ENCODE measurements around the gene ZNF143.
"Not testable (repeated sequence)": the region's sequence is repeated elsewhere in the genome, so short reads cannot be mapped to it uniquely, and the experiment has no call there.

The ZNF143 gene

DNA sequence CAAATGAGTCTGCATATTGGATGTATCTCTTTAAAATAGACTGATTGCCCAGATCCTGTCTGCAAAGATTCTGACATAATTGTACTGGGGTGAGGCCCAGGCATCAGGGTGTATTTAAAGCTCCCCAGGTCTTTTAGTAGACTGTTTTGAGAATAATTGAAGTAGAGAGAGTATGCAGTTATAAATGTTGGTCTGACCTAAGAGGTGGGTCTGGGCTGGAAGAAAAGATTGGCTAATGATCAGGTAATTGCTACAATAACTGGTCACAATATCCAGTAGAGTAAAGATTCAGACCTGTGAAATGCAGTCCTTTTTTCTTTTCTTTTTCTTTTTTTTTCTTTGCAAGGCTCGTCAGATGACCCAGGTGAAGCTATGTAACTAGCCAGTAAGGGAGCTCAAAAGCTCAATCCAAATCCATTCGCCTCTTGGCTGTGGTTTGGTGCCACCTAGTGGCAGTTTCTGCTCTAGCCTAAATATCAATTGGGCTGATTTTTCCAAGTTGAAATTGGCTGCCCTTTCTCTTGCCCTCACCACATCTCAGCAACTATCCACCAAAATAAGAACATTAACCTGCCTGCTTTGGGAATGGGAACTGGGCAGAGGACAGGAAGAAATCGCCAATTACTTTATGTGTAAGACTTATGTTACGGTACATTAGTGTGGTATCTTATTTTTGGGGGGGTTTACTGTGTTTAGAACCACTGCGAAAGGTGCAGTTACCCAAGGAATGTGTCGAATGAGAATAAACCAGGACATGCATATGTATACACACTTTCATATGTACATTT, 45.9 kb downstream of the ZNF143 start:
- H3K36me3 ChIP-seq, result peaks cover 9% of the 10 kb centered on the region
- no peaks in the 10 kb centered on the region for H3K27me3 ChIP-seq (ENCODE audit: insufficient read depth, low read depth, severe bottlenecking)
- no peak overlapping the region for H3K27ac ChIP-seq
- TF ChIP-seq, protein P1, sequence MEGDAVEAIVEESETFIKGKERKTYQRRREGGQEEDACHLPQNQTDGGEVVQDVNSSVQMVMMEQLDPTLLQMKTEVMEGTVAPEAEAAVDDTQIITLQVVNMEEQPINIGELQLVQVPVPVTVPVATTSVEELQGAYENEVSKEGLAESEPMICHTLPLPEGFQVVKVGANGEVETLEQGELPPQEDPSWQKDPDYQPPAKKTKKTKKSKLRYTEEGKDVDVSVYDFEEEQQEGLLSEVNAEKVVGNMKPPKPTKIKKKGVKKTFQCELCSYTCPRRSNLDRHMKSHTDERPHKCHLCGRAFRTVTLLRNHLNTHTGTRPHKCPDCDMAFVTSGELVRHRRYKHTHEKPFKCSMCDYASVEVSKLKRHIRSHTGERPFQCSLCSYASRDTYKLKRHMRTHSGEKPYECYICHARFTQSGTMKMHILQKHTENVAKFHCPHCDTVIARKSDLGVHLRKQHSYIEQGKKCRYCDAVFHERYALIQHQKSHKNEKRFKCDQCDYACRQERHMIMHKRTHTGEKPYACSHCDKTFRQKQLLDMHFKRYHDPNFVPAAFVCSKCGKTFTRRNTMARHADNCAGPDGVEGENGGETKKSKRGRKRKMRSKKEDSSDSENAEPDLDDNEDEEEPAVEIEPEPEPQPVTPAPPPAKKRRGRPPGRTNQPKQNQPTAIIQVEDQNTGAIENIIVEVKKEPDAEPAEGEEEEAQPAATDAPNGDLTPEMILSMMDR (IDR thresholded peaks at IDR 0.05; ENCODE audit: low read depth, low read length), result peak; percentile 78
- peak; percentile 75 for DNase-seq
- no peak overlapping the region for H3K4me3 ChIP-seq (ENCODE audit: low read depth, low read length)
- no peaks in the 10 kb centered on the region for H3K9me3 ChIP-seq (ENCODE audit: severe bottlenecking)

DNA sequence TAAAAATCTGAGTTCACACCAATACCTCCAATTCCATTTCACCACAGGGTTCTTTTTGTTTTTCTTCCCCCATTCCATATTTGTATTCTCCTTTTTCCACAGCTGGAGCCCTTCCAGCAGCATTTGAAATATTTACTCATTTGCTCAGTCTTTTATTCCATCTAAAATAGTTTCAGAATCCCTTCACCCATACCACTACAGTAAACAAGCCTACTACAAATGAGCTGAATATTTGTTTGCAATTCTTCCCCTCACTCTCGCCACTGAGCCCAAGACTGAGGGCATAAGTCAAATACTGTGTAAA, 46.4 kb downstream of the ZNF143 start:
- no peak overlapping the region for H3K27ac ChIP-seq
- H3K9me3 ChIP-seq (ENCODE audit: severe bottlenecking), result no peaks in the 10 kb centered on the region
- H3K36me3 ChIP-seq, result peaks cover 9% of the 10 kb centered on the region
- H3K27me3 ChIP-seq (ENCODE audit: insufficient read depth, low read depth, severe bottlenecking), result no peaks in the 10 kb centered on the region
- H3K4me3 ChIP-seq (ENCODE audit: low read depth, low read length), result no peak overlapping the region
- DNase-seq, result no peak
- TF ChIP-seq, protein P1 (IDR thresholded peaks at IDR 0.05; ENCODE audit: low read depth, low read length), result no peak

DNA sequence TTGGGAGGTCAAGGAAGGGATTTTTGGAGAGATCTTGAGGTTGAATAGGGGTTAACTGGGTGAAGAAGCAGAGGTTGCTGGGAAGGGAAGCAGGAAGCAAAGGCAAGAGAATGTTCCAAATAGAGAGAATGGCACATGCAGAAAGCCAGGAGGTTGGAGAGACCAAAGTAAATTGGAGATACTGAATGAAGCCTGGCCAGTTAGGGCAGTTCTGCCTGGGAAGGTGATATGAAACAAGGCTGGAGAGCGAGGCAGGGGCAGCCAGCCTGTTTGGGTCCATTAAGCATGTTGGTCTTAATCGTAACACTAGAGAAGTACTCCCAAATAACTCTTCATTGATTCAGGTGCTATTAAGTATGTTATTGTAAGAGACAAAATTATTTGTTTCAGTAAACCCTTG, 48.2 kb downstream of the ZNF143 start:
- Histone ChIP-seq H3K9me3 (ENCODE audit: severe bottlenecking) (no peaks in the 10 kb centered on the region), H3K27ac (no peak overlapping the region), H3K4me3 (ENCODE audit: low read depth, low read length) (no peak overlapping the region), H3K36me3 (peaks cover 26% of the 10 kb centered on the region), H3K27me3 (ENCODE audit: insufficient read depth, low read depth, severe bottlenecking) (no peaks in the 10 kb centered on the region)
- DNase-seq, result no peak
- TF ChIP-seq, protein P1 (IDR thresholded peaks at IDR 0.05; ENCODE audit: low read depth, low read length), result no peak

DNA sequence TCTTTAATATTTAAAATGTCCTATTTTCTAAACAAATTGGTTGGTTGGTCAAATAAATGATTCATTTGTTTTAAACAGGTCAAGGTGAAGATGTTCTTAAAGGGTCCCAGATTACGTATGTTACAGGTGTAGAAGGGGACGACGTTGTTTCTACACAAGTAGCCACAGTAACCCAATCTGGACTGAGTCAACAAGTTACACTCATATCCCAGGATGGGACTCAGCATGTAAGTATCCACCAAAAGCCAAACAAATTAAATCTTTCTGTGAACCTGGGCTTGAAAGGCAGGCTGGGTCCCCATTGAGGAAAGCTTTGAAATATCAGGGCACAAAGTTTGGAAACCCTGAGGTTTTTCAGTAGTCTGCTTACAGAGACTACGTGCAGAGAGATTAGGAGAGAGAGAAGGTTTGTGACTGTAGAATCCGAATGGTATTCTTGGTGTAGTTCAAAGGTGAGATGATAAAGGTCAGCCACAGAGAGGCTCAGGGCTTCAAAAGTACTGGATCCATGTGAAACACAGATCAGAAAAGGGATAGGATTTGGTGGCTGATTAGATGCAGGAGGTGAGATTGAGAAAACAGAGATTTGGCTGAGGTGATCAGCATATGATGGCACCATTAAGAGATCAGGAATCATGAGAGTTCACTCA, 51.7 kb downstream of the ZNF143 start:
- TF ChIP-seq, protein P1 (IDR thresholded peaks at IDR 0.05; ENCODE audit: low read depth, low read length), result no peak
- Histone ChIP-seq H3K27me3 (ENCODE audit: insufficient read depth, low read depth, severe bottlenecking) (no peaks in the 10 kb centered on the region), H3K27ac (no peak overlapping the region), H3K4me3 (ENCODE audit: low read depth, low read length) (no peak overlapping the region), H3K9me3 (ENCODE audit: severe bottlenecking) (no peaks in the 10 kb centered on the region), H3K36me3 (peaks cover 40% of the 10 kb centered on the region)
- DNase-seq, result no peak

DNA sequence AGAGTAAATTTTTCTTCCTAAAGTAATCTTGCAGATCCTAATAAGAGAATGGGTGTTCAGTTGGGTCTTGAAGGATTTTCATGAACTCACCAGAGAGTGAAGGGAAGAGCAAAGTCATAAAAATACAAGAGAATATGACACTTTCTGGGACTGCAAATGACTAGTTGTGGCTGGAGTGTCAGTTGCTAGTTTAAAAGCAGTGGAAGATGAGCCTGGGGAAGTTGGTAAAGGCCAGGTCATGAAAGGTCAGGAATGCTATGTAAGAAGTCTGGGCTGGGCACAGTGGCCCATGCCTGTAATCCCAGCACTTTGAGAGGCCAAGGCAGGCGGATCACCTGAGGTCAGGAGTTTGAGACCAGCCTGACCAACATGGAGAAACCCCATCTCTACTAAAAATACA, 53.8 kb downstream of the ZNF143 start:
- not testable (repeated sequence) for DNase-seq; H3K27me3 ChIP-seq (ENCODE audit: insufficient read depth, low read depth, severe bottlenecking); H3K9me3 ChIP-seq (ENCODE audit: severe bottlenecking); H3K27ac ChIP-seq; H3K4me3 ChIP-seq (ENCODE audit: low read depth, low read length)
- peaks cover 39% of the 10 kb centered on the region for H3K36me3 ChIP-seq

DNA sequence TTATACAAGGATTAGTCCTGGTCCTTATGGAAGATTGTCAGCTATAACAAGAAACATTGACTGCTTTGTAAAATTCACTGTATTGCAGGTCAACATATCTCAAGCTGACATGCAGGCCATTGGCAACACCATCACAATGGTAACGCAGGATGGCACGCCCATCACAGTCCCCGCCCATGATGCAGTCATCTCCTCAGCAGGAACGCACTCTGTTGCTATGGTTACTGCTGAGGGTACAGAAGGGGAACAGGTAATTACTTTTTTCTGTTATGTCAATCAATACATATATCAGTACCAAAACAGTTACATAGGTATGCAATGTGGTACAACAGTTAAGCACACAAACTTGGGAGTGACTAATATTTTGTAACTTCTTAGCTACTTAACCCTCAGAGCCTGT, 55.3 kb downstream of the ZNF143 start:
- TF ChIP-seq, protein P1 (IDR thresholded peaks at IDR 0.05; ENCODE audit: low read depth, low read length), result no peak
- peaks cover 39% of the 10 kb centered on the region for H3K36me3 ChIP-seq
- DNase-seq, result no peak
- no peak overlapping the region for H3K27ac ChIP-seq
- H3K4me3 ChIP-seq (ENCODE audit: low read depth, low read length), result no peak overlapping the region
- H3K9me3 ChIP-seq (ENCODE audit: severe bottlenecking), result no peaks in the 10 kb centered on the region
- no peaks in the 10 kb centered on the region for H3K27me3 ChIP-seq (ENCODE audit: insufficient read depth, low read depth, severe bottlenecking)
